HEK293 (cell line): ENCODE results near the gene PPFIA1.

Experiments
- BCL11B ChIP-seq: fragments of 450-650 bp; formaldehyde crosslinking; IDR thresholded peaks from 2 replicates; pipeline ENCODE4 v1.5.1; 2016; ENCODE audit warnings: low read depth, missing biosample characterization, missing genetic modification characterization
- EGR2 ChIP-seq: fragments of 450-650 bp; formaldehyde crosslinking; IDR thresholded peaks from 2 replicates; pipeline ENCODE4 v1.5.1; 2016; ENCODE audit warnings: low read depth, missing biosample characterization, missing genetic modification characterization
- GLI4 ChIP-seq: fragments of 450-650 bp; formaldehyde crosslinking; IDR thresholded peaks from 2 replicates; pipeline ENCODE4 v1.5.1; 2016; ENCODE audit warnings: missing biosample characterization, missing genetic modification characterization
- HOXA7 ChIP-seq: sonication (generic); formaldehyde crosslinking; IDR thresholded peaks from 2 replicates; pipeline ENCODE4 v1.8.1; 2022; ENCODE audit warnings: missing genetic modification reagents, borderline replicate concordance
- HOXC10 ChIP-seq: sonication (generic); formaldehyde crosslinking; IDR thresholded peaks from 2 replicates; pipeline ENCODE4 v1.8.1; 2023; ENCODE audit warnings: mild to moderate bottlenecking, missing genetic modification reagents
- KLF17 ChIP-seq: fragments of 450-650 bp; formaldehyde crosslinking; IDR thresholded peaks from 2 replicates; pipeline ENCODE4 v1.5.1; 2016; ENCODE audit warnings: missing biosample characterization, missing genetic modification characterization
- MEIS1 ChIP-seq: sonication (generic); formaldehyde crosslinking; IDR thresholded peaks from 2 replicates; pipeline ENCODE4 v1.8.1; 2022; ENCODE audit warnings: missing genetic modification reagents, mild to moderate bottlenecking, borderline replicate concordance
- PRDM1 ChIP-seq: fragments of 450-650 bp; formaldehyde crosslinking; IDR thresholded peaks from 2 replicates; pipeline ENCODE4; 2016; ENCODE audit warnings: missing biosample characterization, missing genetic modification characterization
- REST ChIP-seq: fragments of 450-650 bp; formaldehyde crosslinking; IDR thresholded peaks from 2 replicates; pipeline ENCODE4 v1.5.1; 2016; ENCODE audit warnings: missing biosample characterization, missing genetic modification characterization
- SP2 ChIP-seq: fragments of 450-650 bp; formaldehyde crosslinking; IDR thresholded peaks from 2 replicates; pipeline ENCODE4 v1.5.1; 2016; ENCODE audit warnings: missing biosample characterization, missing genetic modification characterization
- ZBTB17 ChIP-seq: fragments of 450-650 bp; formaldehyde crosslinking; IDR thresholded peaks from 2 replicates; pipeline ENCODE4 v1.5.1; 2016; ENCODE audit warnings: missing biosample characterization, missing genetic modification characterization
- ZBTB26 ChIP-seq: fragments of 450-650 bp; formaldehyde crosslinking; optimal IDR thresholded peaks from 2 replicates; pipeline ENCODE3; 2016; ENCODE audit warnings: missing biosample characterization, mild to moderate bottlenecking, missing genetic modification characterization
- ZBTB48 ChIP-seq: fragments of 450-650 bp; formaldehyde crosslinking; IDR thresholded peaks from 2 replicates; pipeline ENCODE4 v1.5.1; 2016; ENCODE audit warnings: missing biosample characterization, missing genetic modification characterization
- ZFP69B ChIP-seq: fragments of 450-650 bp; formaldehyde crosslinking; IDR thresholded peaks from 2 replicates; pipeline ENCODE4 v1.5.1; 2016; ENCODE audit warnings: missing biosample characterization, missing genetic modification characterization
- ZIC2 ChIP-seq: fragments of 450-650 bp; formaldehyde crosslinking; IDR thresholded peaks from 2 replicates; pipeline ENCODE4 v1.5.1; 2016; ENCODE audit warnings: missing biosample characterization, missing genetic modification characterization
- ZNF140 ChIP-seq: fragments of 450-650 bp; formaldehyde crosslinking; IDR thresholded peaks from 2 replicates; pipeline ENCODE4 v1.5.1; 2016; ENCODE audit warnings: missing biosample characterization, missing genetic modification characterization
- ZNF223 ChIP-seq: fragments of 450-650 bp; formaldehyde crosslinking; IDR thresholded peaks from 2 replicates; pipeline ENCODE4 v1.5.1; 2016; ENCODE audit warnings: missing biosample characterization, missing genetic modification characterization
- ZNF274 ChIP-seq, 2 experiments: fragments of 200-500 bp in 1 of 2; fragments of 450-650 bp in 1 of 2; sonication (Bioruptor generic) in 1 of 2; formaldehyde crosslinking in 1 of 2; IDR thresholded peaks; 2 replicates each; pipeline versions ENCODE4 v1.5.1 to v1.6.1; 2014 to 2016; ENCODE audit warnings: borderline replicate concordance in 1 of 2, inconsistent platforms in 1 of 2, low read length in 1 of 2, missing biosample characterization in 1 of 2, missing genetic modification characterization in 1 of 2
- ZNF335 ChIP-seq: fragments of 450-650 bp; formaldehyde crosslinking; conservative IDR thresholded peaks from 2 replicates; pipeline ENCODE4 v1.5.1; 2016; ENCODE audit warnings: missing biosample characterization, missing genetic modification characterization
- ZNF354C ChIP-seq: fragments of 450-650 bp; formaldehyde crosslinking; IDR thresholded peaks from 2 replicates; pipeline ENCODE4 v1.5.1; 2016; ENCODE audit warnings: missing biosample characterization, missing genetic modification characterization, low read depth, borderline replicate concordance
- ZNF37A ChIP-seq: fragments of 450-650 bp; IDR thresholded peaks from 2 replicates; pipeline ENCODE4 v1.5.1; 2018; ENCODE audit warnings: missing biosample characterization, missing genetic modification characterization
- ZNF426 ChIP-seq: fragments of 450-650 bp; formaldehyde crosslinking; IDR thresholded peaks from 2 replicates; pipeline ENCODE4 v1.5.1; 2017; ENCODE audit warnings: missing biosample characterization, missing genetic modification characterization, mild to moderate bottlenecking, inconsistent platforms, moderate library complexity
- ZNF488 ChIP-seq: fragments of 450-650 bp; formaldehyde crosslinking; IDR thresholded peaks from 2 replicates; pipeline ENCODE4 v1.5.1; 2016; ENCODE audit warnings: missing biosample characterization, missing genetic modification characterization
- ZNF501 ChIP-seq: fragments of 450-650 bp; formaldehyde crosslinking; IDR thresholded peaks from 2 replicates; pipeline ENCODE4 v1.5.1; 2016; ENCODE audit warnings: missing biosample characterization, missing genetic modification characterization
- ZNF529 ChIP-seq: fragments of 450-650 bp; formaldehyde crosslinking; IDR thresholded peaks from 2 replicates; pipeline ENCODE4 v1.5.1; 2017; ENCODE audit warnings: missing genetic modification characterization, missing biosample characterization; ENCODE audit not compliant: insufficient replicate concordance
- ZNF549 ChIP-seq: fragments of 450-650 bp; IDR thresholded peaks from 2 replicates; pipeline ENCODE4 v1.5.1; 2018; ENCODE audit warnings: missing biosample characterization, missing genetic modification characterization, mild to moderate bottlenecking, inconsistent platforms, moderate library complexity
- ZNF596 ChIP-seq: fragments of 450-650 bp; IDR thresholded peaks from 2 replicates; pipeline ENCODE4 v1.5.0; 2018; ENCODE audit warnings: missing biosample characterization, mild to moderate bottlenecking, missing genetic modification characterization, moderate library complexity
- ZNF701 ChIP-seq: fragments of 450-650 bp; formaldehyde crosslinking; IDR thresholded peaks from 2 replicates; pipeline ENCODE4 v1.5.1; 2016; ENCODE audit warnings: missing biosample characterization, missing genetic modification characterization
- ZNF768 ChIP-seq: fragments of 450-650 bp; formaldehyde crosslinking; IDR thresholded peaks from 2 replicates; pipeline ENCODE4 v1.5.1; 2018; ENCODE audit warnings: missing biosample characterization, mild to moderate bottlenecking, missing genetic modification characterization
- ZNF776 ChIP-seq: fragments of 450-650 bp; formaldehyde crosslinking; IDR thresholded peaks from 2 replicates; pipeline ENCODE4 v1.5.0; 2017; ENCODE audit warnings: missing biosample characterization, missing genetic modification characterization, borderline replicate concordance
- ZSCAN30 ChIP-seq: fragments of 450-650 bp; IDR thresholded peaks from 2 replicates; pipeline ENCODE4 v1.5.1; 2018; ENCODE audit warnings: missing biosample characterization, mild to moderate bottlenecking, missing genetic modification characterization, moderate library complexity
- ZSCAN4 ChIP-seq: fragments of 450-650 bp; formaldehyde crosslinking; IDR thresholded peaks from 2 replicates; pipeline ENCODE4 v1.5.1; 2017; ENCODE audit warnings: missing biosample characterization, missing genetic modification characterization

The PPFIA1 gene

GRCh38 chr11:70270877-70271648 lies 573 bp downstream of the PPFIA1 start (continued):
- TF ChIP-seq ZNF488 (tag by site-specific recombination) (no peak), SP2 (tag by site-specific recombination) (no peak; the same call in 1 of the 2 replicates), ZNF529 (no peak), HOXA7 (CRISPR knock-in tag) (no peak), ZNF501 (tag by site-specific recombination) (no peak), ZNF596 (tag by site-specific recombination) (no peak), BCL11B (tag by site-specific recombination) (peak; percentile 52; the same call in 1 of the 2 replicates), ZNF223 (tag by site-specific recombination) (no peak), ZSCAN4 (tag by site-specific recombination) (no peak), ZSCAN30 (tag by site-specific recombination) (no peak), GLI4 (tag by site-specific recombination) (no peak), ZNF274 (IDR thresholded peaks at IDR 0.05; ENCODE audit: low read length) (no peak), ZNF274 (tag by site-specific recombination; IDR thresholded peaks at IDR 0.05; ENCODE audit: borderline replicate concordance) (no peak), ZNF335 (tag by site-specific recombination) (peak; percentile 74), ZNF140 (tag by site-specific recombination) (no peak), ZNF768 (tag by site-specific recombination) (no peak), EGR2 (tag by site-specific recombination) (no peak), ZNF426 (tag by site-specific recombination) (no peak), PRDM1 (tag by site-specific recombination) (peak; percentile 68), KLF17 (tag by site-specific recombination) (no peak), REST (tag by site-specific recombination) (no peak), ZBTB26 (peak; percentile 53), ZFP69B (tag by site-specific recombination) (no peak), ZNF701 (tag by site-specific recombination) (no peak), ZNF354C (tag by site-specific recombination) (no peak), ZNF37A (tag by site-specific recombination) (no peak), ZNF549 (tag by site-specific recombination) (no peak), ZIC2 (no peak), MEIS1 (CRISPR knock-in tag) (no peak), ZBTB48 (tag by site-specific recombination) (no peak), ZBTB17 (tag by site-specific recombination) (peak; percentile 41; the same call in 1 of the 2 replicates), HOXC10 (CRISPR knock-in tag) (no peak), ZNF776 (tag by site-specific recombination) (no peak)
